ENCODE data around the gene USP1. TPM values are rescaled to one million over a fixed set of nuclear protein-coding genes. Genes with fewer than 3 reads are reported as not detected.

The USP1 gene
- total and polyA plus RNA-seq, 2 donors (not counting 3 experiments of a cell fraction or from before 2014, with no cell fraction given): 7.0 to 38.4 TPM

DNA sequence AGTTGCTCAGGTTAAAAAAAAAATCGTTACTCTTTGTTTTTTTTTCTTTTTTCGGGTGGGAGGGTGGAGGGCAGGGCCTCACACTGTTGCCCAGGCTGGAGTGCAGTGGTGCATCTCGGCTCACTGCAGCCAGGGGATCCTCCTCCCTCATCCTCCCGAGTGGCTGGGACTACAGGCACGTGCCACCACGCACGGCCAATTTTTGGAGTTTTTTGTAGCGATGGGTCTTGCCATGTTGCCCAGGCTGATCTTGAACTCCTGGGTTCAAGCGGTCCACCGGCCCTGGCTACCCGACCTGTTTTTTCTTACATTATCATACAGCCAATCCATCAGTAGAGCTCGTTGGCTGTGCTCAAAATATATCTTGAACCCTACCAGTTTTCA, 2.2 kb upstream of the USP1 start:
- H4K20me1 ChIP-seq (replicated peaks; ENCODE audit: control insufficient read depth, extremely low read depth, insufficient read depth, low read length): no peaks in the 10 kb centered on the region
- no peak overlapping the region for H3K9ac ChIP-seq (replicated peaks; ENCODE audit: extremely low read depth, insufficient read depth, low read length)
- H3K27ac ChIP-seq (ENCODE audit: insufficient read depth, low read depth, low read length): no peak overlapping the region
- no TSS peak for BruUV-seq (replicated peaks)
- FAIRE-seq: no peak
- H3K79me2 ChIP-seq (ENCODE audit: control insufficient read depth, insufficient read depth, low read length): peaks cover 27% of the 10 kb centered on the region
- dilution Hi-C loops (cut with MboI; ENCODE audit: extremely low pct_ligation_motif_present, low sequenced_read_pairs): no loop called here
- peaks cover 0 to 7% of the 10 kb centered on the region in 2 experiments for H3K27me3 ChIP-seq (ENCODE audit: control insufficient read depth in 2 of 2, insufficient read depth in 2 of 2, low read length in 2 of 2)
- ChIA-PET POLR2A (no interaction called here), CTCF (no interaction called here)
- H3K4me1 ChIP-seq (ENCODE audit: control insufficient read depth, extremely low read depth, insufficient read depth, low read length): peaks cover 10% of the 10 kb centered on the region
- H3K4me3 ChIP-seq (replicated peaks in 1 of 3; ENCODE audit: insufficient read depth in 1 of 3, low read depth in 1 of 3, low read length in 3 of 3): no peak overlapping the region
- intact Hi-C loops (cut with micrococcal nuclease): loop anchor here (5.0 kb wide), 2 partner anchors 313 to 688 kb away; no protein-coding TSS in a partner anchor
- H3K4me2 ChIP-seq (ENCODE audit: insufficient read depth, low read length): no peak overlapping the region
- H2AFZ ChIP-seq (ENCODE audit: low read depth, low read length): no peak overlapping the region
- no peaks in the 10 kb centered on the region for H3K36me3 ChIP-seq (ENCODE audit: control insufficient read depth in 2 of 2, extremely low read depth in 1 of 2, insufficient read depth in 2 of 2, low read length in 2 of 2)
- H3K9me3 ChIP-seq (replicated peaks; ENCODE audit: control insufficient read depth, insufficient read depth, low read length): no peaks in the 10 kb centered on the region
- no peaks in the 10 kb centered on the region for H3K9me1 ChIP-seq (replicated peaks; ENCODE audit: control insufficient read depth, extremely low read depth, insufficient read depth, low read length)
- TF ChIP-seq POLR2A (IDR thresholded peaks at IDR 0.05; ENCODE audit: low read depth, low read length): no peak
- TF ChIP-seq POLR2AphosphoS5 (IDR thresholded peaks at IDR 0.05; ENCODE audit: insufficient read depth, low read depth, low read length): no peak
- TF ChIP-seq, protein P1, sequence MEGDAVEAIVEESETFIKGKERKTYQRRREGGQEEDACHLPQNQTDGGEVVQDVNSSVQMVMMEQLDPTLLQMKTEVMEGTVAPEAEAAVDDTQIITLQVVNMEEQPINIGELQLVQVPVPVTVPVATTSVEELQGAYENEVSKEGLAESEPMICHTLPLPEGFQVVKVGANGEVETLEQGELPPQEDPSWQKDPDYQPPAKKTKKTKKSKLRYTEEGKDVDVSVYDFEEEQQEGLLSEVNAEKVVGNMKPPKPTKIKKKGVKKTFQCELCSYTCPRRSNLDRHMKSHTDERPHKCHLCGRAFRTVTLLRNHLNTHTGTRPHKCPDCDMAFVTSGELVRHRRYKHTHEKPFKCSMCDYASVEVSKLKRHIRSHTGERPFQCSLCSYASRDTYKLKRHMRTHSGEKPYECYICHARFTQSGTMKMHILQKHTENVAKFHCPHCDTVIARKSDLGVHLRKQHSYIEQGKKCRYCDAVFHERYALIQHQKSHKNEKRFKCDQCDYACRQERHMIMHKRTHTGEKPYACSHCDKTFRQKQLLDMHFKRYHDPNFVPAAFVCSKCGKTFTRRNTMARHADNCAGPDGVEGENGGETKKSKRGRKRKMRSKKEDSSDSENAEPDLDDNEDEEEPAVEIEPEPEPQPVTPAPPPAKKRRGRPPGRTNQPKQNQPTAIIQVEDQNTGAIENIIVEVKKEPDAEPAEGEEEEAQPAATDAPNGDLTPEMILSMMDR (IDR thresholded peaks at IDR 0.05; ENCODE audit: extremely low read depth in 1 of 2, insufficient read depth in 1 of 2, low read depth in 1 of 2, low read length in 2 of 2): no peak
- TF ChIP-seq EZH2 (IDR thresholded peaks at IDR 0.05; ENCODE audit: borderline replicate concordance, low read depth, low read length, severe bottlenecking): no peak
- TF ChIP-seq JUN (IDR thresholded peaks at IDR 0.05; ENCODE audit: borderline replicate concordance, insufficient read depth, insufficient read length, low read depth): no peak
- TF ChIP-seq FOS (IDR thresholded peaks at IDR 0.05; ENCODE audit: borderline replicate concordance, insufficient read depth, low read length): no peak
- TF ChIP-seq, protein P2, sequence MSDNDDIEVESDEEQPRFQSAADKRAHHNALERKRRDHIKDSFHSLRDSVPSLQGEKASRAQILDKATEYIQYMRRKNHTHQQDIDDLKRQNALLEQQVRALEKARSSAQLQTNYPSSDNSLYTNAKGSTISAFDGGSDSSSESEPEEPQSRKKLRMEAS (IDR thresholded peaks at IDR 0.05; ENCODE audit: insufficient read depth, insufficient read length): no peak
- no peak for TF ChIP-seq GATA2 (IDR thresholded peaks at IDR 0.05; ENCODE audit: insufficient read depth, insufficient read length, low read depth, low read length)
- no peak for TF ChIP-seq MYC (IDR thresholded peaks at IDR 0.05; ENCODE audit: low read depth, low read length)
- no peak for DNase-seq (ENCODE audit: low read depth, low spot score)
